RCC 7860 (cell line): Measurements from ENCODE around the gene SESTD1.

Experiments used
- DNase-seq: peaks from one replicate; pipeline ENCODE4 v3.0.0-alpha.2; 2015; ENCODE audit warnings: low spot score
- FAIRE-seq: peaks from 2 replicates; lab custom pipeline; 2012; peaks lifted over from hg19 to GRCh38; lab: Jason Lieb, UNC

SESTD1 gene

GRCh38 chr2:179264368-179265081 lies at the start of gene SESTD1:
TSS of gene SESTD1 (minus strand) at chr2:179264832. CDS start at chr2:179191841, 72,991 bp downstream.
- FAIRE-seq (no peak), DNase-seq (no peak)

- no peak for FAIRE-seq
- no peak for DNase-seq
These were observed 48.4 kb upstream of the SESTD1 start for GRCh38 chr2:179313057-179313456.

GRCh38 chr2:179311101-179311500 lies 46.5 kb upstream of the SESTD1 start:
- no peak for DNase-seq
- no peak for FAIRE-seq

- DNase-seq (no peak), FAIRE-seq (no peak)
These were observed 43.2 kb upstream of the SESTD1 start for GRCh38 chr2:179307616-179308371.

GRCh38 chr2:179305125-179305524 lies 40.5 kb upstream of the SESTD1 start:
- DNase-seq = no peak
- peak; percentile 63 for FAIRE-seq

- DNase-seq (no peak), FAIRE-seq (no peak)
These were observed 39.8 kb upstream of the SESTD1 start for GRCh38 chr2:179304424-179304823.

GRCh38 chr2:179302764-179303571 lies 38.3 kb upstream of the SESTD1 start:
- no peak for FAIRE-seq
- no peak for DNase-seq

- DNase-seq (no peak), FAIRE-seq (no peak)
These were observed 37.5 kb upstream of the SESTD1 start for GRCh38 chr2:179302149-179302548.

- FAIRE-seq = no peak
- no peak for DNase-seq
These were observed 34.0 kb upstream of the SESTD1 start for GRCh38 chr2:179298666-179299065.

- no peak for FAIRE-seq
- no peak for DNase-seq
These were observed 33.3 kb upstream of the SESTD1 start for GRCh38 chr2:179297927-179298326.

- no peak for FAIRE-seq
- DNase-seq = no peak
These were observed 25.7 kb upstream of the SESTD1 start for GRCh38 chr2:179290329-179290728.

- FAIRE-seq = no peak
- DNase-seq = no peak
These were observed 20.4 kb upstream of the SESTD1 start for GRCh38 chr2:179285060-179285459.

GRCh38 chr2:179277429-179278196 lies 13.0 kb upstream of the SESTD1 start:
- no peak for FAIRE-seq
- DNase-seq = no peak

- DNase-seq (no peak), FAIRE-seq (no peak)
These were observed 10.8 kb upstream of the SESTD1 start for GRCh38 chr2:179275253-179276012.

- FAIRE-seq (no peak), DNase-seq (no peak)
These were observed 10.1 kb upstream of the SESTD1 start for GRCh38 chr2:179274749-179275148.

GRCh38 chr2:179273461-179273962 lies 8.9 kb upstream of the SESTD1 start:
- DNase-seq (no peak), FAIRE-seq (no peak)

GRCh38 chr2:179272406-179273192 lies 8.0 kb upstream of the SESTD1 start:
- DNase-seq (no peak), FAIRE-seq (no peak)

GRCh38 chr2:179270689-179271088 lies 6.1 kb upstream of the SESTD1 start:
- no peak for FAIRE-seq
- DNase-seq = no peak
